CD4-positive, alpha-beta T cell (primary cell): ENCODE results near the gene PRAMEF5. TPM values are rescaled to one million over a fixed set of nuclear protein-coding genes. Genes with fewer than 3 reads are reported as not detected.
A peak's percentile ranks its signal among the peaks of the same experiment; 100 is the strongest.
"Not testable (repeated sequence)": the region's sequence is repeated elsewhere in the genome, so short reads cannot be mapped to it uniquely, and the experiment has no call there.

ENCODE experiments used
- ATAC-seq: fragments of 200-7000 bp; cut with Tn5 transposase; one replicate; pipeline ENCODE4 v1.10.0; 2022; ENCODE audit warnings: mild to moderate bottlenecking; ENCODE audit not compliant: poor library complexity
- CTCF ChIA-PET: fragments of 350-600 bp; sonication (Branson Sonifier 250); formaldehyde crosslinking; loops from one replicate; lab custom pipeline; 2021; ENCODE audit warnings: antibody characterized with exemption, inconsistent platforms; lab: Charles Lee
- POLR2A ChIA-PET: fragments of 350-600 bp; sonication (Branson Sonifier 250); formaldehyde crosslinking; loops from one replicate; lab custom pipeline; 2021; ENCODE audit warnings: antibody characterized with exemption, inconsistent platforms; lab: Charles Lee
- DNase-seq, 14 experiments: peaks; one replicate each; pipeline ENCODE4 v3.0.0-alpha.2; 2013 to 2020; ENCODE audit warnings: mixed read lengths in 2 of 14
- H3K27ac ChIP-seq, 2 donors: one replicate each; pipeline versions ENCODE4 v1.5.1 to v1.7.0; 2013; ENCODE audit warnings: low read length in 2 of 2, low read depth in 1 of 2, mild to moderate bottlenecking in 1 of 2
- H3K27me3 ChIP-seq, 2 experiments: 1 replicate in 1 of 2; 2 replicates in 1 of 2; pipeline versions ENCODE4 v1.6.1 to v1.7.0; 2013; ENCODE audit warnings: low read length in 2 of 2, control low read depth in 1 of 2, mild to moderate bottlenecking in 1 of 2, moderate library complexity in 1 of 2; ENCODE audit not compliant: insufficient read depth in 2 of 2, control insufficient read depth in 1 of 2
- H3K36me3 ChIP-seq: one replicate; pipeline ENCODE4 v1.6.1; 2013; ENCODE audit warnings: low read length, control low read depth; ENCODE audit not compliant: insufficient read depth
- H3K4me1 ChIP-seq: one replicate; pipeline ENCODE4 v1.6.1; 2013; ENCODE audit warnings: low read length, control low read depth; ENCODE audit not compliant: insufficient read depth
- H3K4me3 ChIP-seq: one replicate; pipeline ENCODE4 v1.5.1; 2013; ENCODE audit warnings: mild to moderate bottlenecking, low read length, moderate library complexity
- H3K9me3 ChIP-seq, 2 experiments: 1 replicate in 1 of 2; 2 replicates in 1 of 2; pipeline versions ENCODE4 v1.6.1 to v1.7.0; 2013; ENCODE audit warnings: low read length in 2 of 2, mild to moderate bottlenecking in 2 of 2, control low read depth in 1 of 2, moderate library complexity in 1 of 2; ENCODE audit not compliant: control insufficient read depth in 1 of 2, insufficient read depth in 1 of 2
- H3K27ac Mint-ChIP-seq: one replicate; pipeline ENCODE4 v1.8.0; 2020; ENCODE audit warnings: mixed read lengths
- H3K27me3 Mint-ChIP-seq: one replicate; pipeline ENCODE4 v1.8.0; 2021; ENCODE audit warnings: mixed read lengths
- H3K36me3 Mint-ChIP-seq: one replicate; pipeline ENCODE4 v1.8.0; 2021; ENCODE audit warnings: low read depth, mixed read lengths
- H3K4me1 Mint-ChIP-seq: one replicate; pipeline ENCODE4 v1.8.0; 2021; ENCODE audit warnings: low read depth, mixed read lengths
- H3K4me3 Mint-ChIP-seq: one replicate; pipeline ENCODE4 v1.8.0; 2020; ENCODE audit warnings: mild to moderate bottlenecking, mixed read lengths
- H3K9me3 Mint-ChIP-seq: one replicate; pipeline ENCODE4 v1.8.0; 2020; ENCODE audit warnings: mixed read lengths
- intact Hi-C, 2 experiments: fragments of 100-400 bp; cut with DNase I in 1 of 2; cut with micrococcal nuclease in 1 of 2; formaldehyde crosslinking; loops; one replicate each; pipeline versions ENCODE4 v1.15.1 to v1.9.0; 2023 to 2025; cut with DNase I, micrococcal nuclease
- total RNA-seq, 174 experiments: library from RNA in 2 of 174; stranded (reverse) in 2 of 174; gene quantifications; one replicate each; pipeline ENCODE4 v1.2.3 and lab custom pipeline; 2021 to 2026

Gene PRAMEF5
- total RNA-seq, 2 experiments from 2014 or later, result not detected

- POLR2A ChIA-PET, H3K4me1 ChIP-seq, H3K4me1 Mint-ChIP-seq, H3K4me3 Mint-ChIP-seq, H3K27me3 ChIP-seq, DNase-seq, H3K27ac Mint-ChIP-seq, H3K36me3 ChIP-seq, H3K9me3 ChIP-seq, ATAC-seq, H3K9me3 Mint-ChIP-seq, H3K4me3 ChIP-seq, H3K27me3 Mint-ChIP-seq, intact Hi-C loops, H3K27ac ChIP-seq, H3K36me3 Mint-ChIP-seq, CTCF ChIA-PET: not testable (repeated sequence)
These were observed 8.0 kb upstream of the PRAMEF5 start for GRCh38 chr1:13245841-13246553.

- ATAC-seq, H3K36me3 Mint-ChIP-seq, H3K4me1 Mint-ChIP-seq, H3K36me3 ChIP-seq, intact Hi-C loops, DNase-seq, H3K27ac ChIP-seq, H3K9me3 Mint-ChIP-seq, H3K4me1 ChIP-seq, H3K9me3 ChIP-seq, CTCF ChIA-PET, H3K27me3 ChIP-seq, H3K4me3 Mint-ChIP-seq, H3K27ac Mint-ChIP-seq, POLR2A ChIA-PET, H3K4me3 ChIP-seq, H3K27me3 Mint-ChIP-seq: not testable (repeated sequence)
These were observed 7.5 kb upstream of the PRAMEF5 start for GRCh38 chr1:13246554-13246871.

GRCh38 chr1:13247122-13247521 lies 6.9 kb upstream of the PRAMEF5 start:
- H3K9me3 Mint-ChIP-seq, CTCF ChIA-PET, H3K36me3 ChIP-seq, H3K4me1 ChIP-seq, H3K9me3 ChIP-seq, POLR2A ChIA-PET, ATAC-seq, H3K36me3 Mint-ChIP-seq, H3K27me3 Mint-ChIP-seq, H3K27me3 ChIP-seq, H3K4me1 Mint-ChIP-seq, H3K27ac Mint-ChIP-seq, H3K4me3 ChIP-seq, DNase-seq, intact Hi-C loops, H3K4me3 Mint-ChIP-seq, H3K27ac ChIP-seq: not testable (repeated sequence)

- H3K27ac ChIP-seq, H3K27ac Mint-ChIP-seq, H3K9me3 Mint-ChIP-seq, DNase-seq, H3K27me3 ChIP-seq, CTCF ChIA-PET, H3K4me3 ChIP-seq, H3K9me3 ChIP-seq, H3K36me3 Mint-ChIP-seq, POLR2A ChIA-PET, ATAC-seq, H3K4me3 Mint-ChIP-seq, H3K4me1 ChIP-seq, H3K27me3 Mint-ChIP-seq, intact Hi-C loops, H3K4me1 Mint-ChIP-seq, H3K36me3 ChIP-seq: not testable (repeated sequence)
These were observed 11.1 kb downstream of the PRAMEF5 start for GRCh38 chr1:13265124-13265523.

GRCh38 chr1:13277016-13277415 lies 23.0 kb downstream of the PRAMEF5 start:
- peak in 1 of 14 experiments; percentile 0 for DNase-seq
- H3K36me3 Mint-ChIP-seq, H3K4me1 ChIP-seq, H3K9me3 Mint-ChIP-seq, H3K27me3 ChIP-seq, CTCF ChIA-PET, H3K4me3 Mint-ChIP-seq, H3K27me3 Mint-ChIP-seq, H3K27ac ChIP-seq, ATAC-seq, H3K4me3 ChIP-seq, H3K27ac Mint-ChIP-seq, H3K4me1 Mint-ChIP-seq, intact Hi-C loops, POLR2A ChIA-PET, H3K9me3 ChIP-seq, H3K36me3 ChIP-seq: not testable (repeated sequence)

GRCh38 chr1:13279617-13280016 lies 25.6 kb downstream of the PRAMEF5 start:
- ATAC-seq, result not testable (repeated sequence)

GRCh38 chr1:13285037-13285436 lies 31.0 kb downstream of the PRAMEF5 start, which contains the start of gene PRAMEF8:
Gene PRAMEF8 (minus strand): TSS chr1:13285137. CDS start chr1:13284091, 1,046 bp downstream.
- H3K4me3 ChIP-seq, H3K27me3 Mint-ChIP-seq, H3K4me3 Mint-ChIP-seq, intact Hi-C loops, H3K27ac ChIP-seq, H3K9me3 ChIP-seq, H3K36me3 Mint-ChIP-seq, CTCF ChIA-PET, POLR2A ChIA-PET, DNase-seq, H3K27ac Mint-ChIP-seq, H3K36me3 ChIP-seq, H3K27me3 ChIP-seq, H3K4me1 ChIP-seq, H3K4me1 Mint-ChIP-seq, H3K9me3 Mint-ChIP-seq, ATAC-seq: not testable (repeated sequence)

More at GRCh38 chr1:13279617-13280016, 25.6 kb downstream of the PRAMEF5 start:
- H3K9me3 Mint-ChIP-seq, H3K4me3 Mint-ChIP-seq, H3K4me1 ChIP-seq, CTCF ChIA-PET, DNase-seq, POLR2A ChIA-PET, H3K9me3 ChIP-seq, H3K27me3 Mint-ChIP-seq, H3K36me3 Mint-ChIP-seq, H3K4me3 ChIP-seq, H3K4me1 Mint-ChIP-seq, H3K27ac ChIP-seq, intact Hi-C loops, H3K27me3 ChIP-seq, H3K36me3 ChIP-seq, H3K27ac Mint-ChIP-seq: not testable (repeated sequence)
